Stimulated activated effector memory CD8-positive, alpha-beta T cell treated with anti-CD3 and anti-CD28 coated beads, Interleukin-12 subunit alpha, Interleukin-12 subunit beta, amount 100 ng/mL, for 72 hours (primary cell): ENCODE results near the gene KCTD11.
A peak's percentile ranks its signal among the peaks of the same experiment; 100 is the strongest.

Experiments
- ATAC-seq: fragments of 150-1000 bp; cut with Tn5 transposase; 2 replicates; pipeline ENCODE4 v1.10.0; 2021
- DNase-seq, 2 donors: peaks; one replicate each; pipeline ENCODE4 v3.0.0; 2021 to 2022; ENCODE audit warnings: low spot score in 2 of 2
- H3K27ac Mint-ChIP-seq: one replicate; pipeline ENCODE4 v1.8.0; 2022; ENCODE audit warnings: mild to moderate bottlenecking, mixed read lengths
- H3K36me3 Mint-ChIP-seq: one replicate; pipeline ENCODE4 v1.8.0; 2022; ENCODE audit warnings: mild to moderate bottlenecking, mixed read lengths
- H3K4me1 Mint-ChIP-seq: one replicate; pipeline ENCODE4 v1.8.0; 2022; ENCODE audit warnings: mixed read lengths
- H3K4me3 Mint-ChIP-seq: one replicate; pipeline ENCODE4 v1.8.0; 2022; ENCODE audit warnings: mild to moderate bottlenecking, mixed read lengths
- H3K9me3 Mint-ChIP-seq: one replicate; pipeline ENCODE4 v1.8.0; 2022; ENCODE audit warnings: mixed read lengths

The KCTD11 gene

GRCh38 chr17:7393613-7394451 is 41.9 kb downstream of the KCTD11 start:
- H3K36me3 Mint-ChIP-seq: peaks cover 23% of the 10 kb centered on the region
- ATAC-seq: peak; percentile 61
- H3K9me3 Mint-ChIP-seq: no peaks in the 10 kb centered on the region
- peak overlapping the region; percentile 93 for H3K27ac Mint-ChIP-seq
- H3K4me3 Mint-ChIP-seq: peak overlapping the region; percentile 92
- H3K4me1 Mint-ChIP-seq: peaks cover 30% of the 10 kb centered on the region
- DNase-seq: peak in 1 of 2 donors; percentile 71

DNA sequence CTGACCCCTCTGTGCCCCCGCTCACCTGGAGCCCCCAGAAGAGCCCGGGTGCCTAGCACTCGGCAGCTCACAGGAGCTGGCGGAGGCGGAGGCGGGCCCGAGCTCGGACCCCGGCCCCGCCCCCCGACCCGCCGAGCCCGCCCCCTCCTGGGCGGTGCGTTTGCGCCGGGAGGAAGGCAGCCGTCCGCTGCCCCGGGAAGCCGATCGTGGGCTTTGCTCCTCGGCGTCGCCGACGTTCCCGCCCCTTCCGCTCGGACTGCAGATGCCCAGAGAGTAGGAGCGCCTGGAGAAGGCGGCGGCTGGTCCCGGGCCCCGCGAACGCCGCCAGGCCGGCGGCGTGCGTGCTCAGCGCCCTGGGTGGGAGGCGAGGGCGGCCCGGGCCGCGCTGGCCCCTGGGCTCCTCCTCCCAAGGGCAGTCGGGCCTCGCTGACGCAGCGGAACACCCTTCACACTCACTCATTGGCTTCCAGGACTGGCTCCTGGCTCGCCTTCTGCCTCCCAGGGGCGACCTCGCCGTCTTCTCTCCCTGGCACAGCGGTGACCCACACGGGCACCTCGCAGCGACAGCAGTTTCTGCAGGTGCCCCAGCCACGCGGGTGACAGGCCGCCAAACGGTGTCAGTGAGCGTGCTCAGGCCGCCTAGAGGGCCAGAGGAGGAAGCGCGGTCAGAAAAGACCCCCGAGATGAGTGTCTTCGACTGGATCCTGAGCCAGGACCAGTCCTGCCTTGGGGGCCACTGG is 42.7 kb downstream of the KCTD11 start, which contains the start of gene PLSCR3:
Gene PLSCR3 (minus strand): TSS at position 74 of the 740 bp plus-strand sequence. CDS start 415 bp downstream, outside the sequence.
- Mint-ChIP-seq H3K27ac (peak within 1 kb of the TSS; percentile 93), H3K4me3 (peak within 1 kb of the TSS; percentile 92), H3K36me3 (peaks cover 23% of the 10 kb centered on the region), H3K4me1 (peaks cover 30% of the 10 kb centered on the region), H3K9me3 (no peaks in the 10 kb centered on the region)
- peak; percentile 84 to 92 for DNase-seq
- ATAC-seq: peak; percentile 91

- ATAC-seq (no peak), DNase-seq (no peak)
- no peaks in the 10 kb centered on the region for H3K9me3 Mint-ChIP-seq
- peaks cover 14% of the 10 kb centered on the region for H3K36me3 Mint-ChIP-seq
- H3K27ac Mint-ChIP-seq: no peak overlapping the region
- no peak overlapping the region for H3K4me3 Mint-ChIP-seq
- peaks cover 18% of the 10 kb centered on the region for H3K4me1 Mint-ChIP-seq
These were observed 44.2 kb downstream of the KCTD11 start for GRCh38 chr17:7396147-7396546.

DNA sequence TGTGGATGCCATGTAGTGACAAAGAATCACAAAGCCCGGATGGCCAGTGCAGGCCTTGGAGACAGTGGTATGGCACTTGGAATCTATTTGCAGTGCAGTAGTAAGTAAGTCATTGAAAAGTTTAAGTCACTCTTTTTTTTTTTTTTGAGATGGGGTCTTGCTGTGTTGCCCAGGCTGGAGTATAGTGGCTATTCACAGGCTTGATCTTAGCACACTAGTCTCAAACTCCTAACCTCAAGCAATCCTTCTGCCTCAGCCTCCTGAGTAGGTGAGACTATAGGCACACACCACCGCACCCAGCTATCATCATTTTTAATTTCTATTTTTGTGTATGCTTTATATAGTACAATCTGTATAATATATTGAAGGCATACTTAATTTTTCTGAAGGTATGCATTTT is 46.6 kb downstream of the KCTD11 start:
- no peak for ATAC-seq
- Mint-ChIP-seq H3K9me3 (no peaks in the 10 kb centered on the region), H3K27ac (no peak overlapping the region), H3K4me1 (peaks cover 20% of the 10 kb centered on the region), H3K36me3 (no peaks in the 10 kb centered on the region), H3K4me3 (no peak overlapping the region)
- no peak for DNase-seq

GRCh38 chr17:7403043-7403726 is 51.2 kb downstream of the KCTD11 start:
- ATAC-seq (no peak), DNase-seq (no peak)
- Mint-ChIP-seq H3K4me3 (peak overlapping the region; percentile 89), H3K4me1 (peaks cover 23% of the 10 kb centered on the region), H3K9me3 (no peaks in the 10 kb centered on the region), H3K36me3 (no peaks in the 10 kb centered on the region), H3K27ac (peak overlapping the region; percentile 84)

- Mint-ChIP-seq H3K4me3 (peak overlapping the region; percentile 89), H3K27ac (peak overlapping the region; percentile 84), H3K4me1 (peaks cover 23% of the 10 kb centered on the region), H3K36me3 (no peaks in the 10 kb centered on the region), H3K9me3 (no peaks in the 10 kb centered on the region)
- no peak for DNase-seq
- peak; percentile 53 for ATAC-seq
These were observed 51.7 kb downstream of the KCTD11 start for GRCh38 chr17:7403727-7403976.

- DNase-seq: peak; percentile 89 to 97
- H3K9me3 Mint-ChIP-seq: no peaks in the 10 kb centered on the region
- peaks cover 26% of the 10 kb centered on the region for H3K4me1 Mint-ChIP-seq
- H3K27ac Mint-ChIP-seq: peak within 1 kb of the TSS; percentile 84
- H3K36me3 Mint-ChIP-seq: no peaks in the 10 kb centered on the region
- peak within 1 kb of the TSS; percentile 89 for H3K4me3 Mint-ChIP-seq
- ATAC-seq: peak; percentile 95
These were observed 52.2 kb downstream of the KCTD11 start, which contains the start of gene TMEM256 for GRCh38 chr17:7403977-7404736. Gene TMEM256, minus strand, starts transcription at chr17:7404097. Its CDS starts 13 bp downstream, at chr17:7404084.
